H1 (cell line): ENCODE results near the gene TPPP2.

Experiments used
- CTCF ChIP-seq, 3 experiments: IDR thresholded peaks; 1 replicate in 2 of 3; 2 replicates in 1 of 3; pipeline versions ENCODE4 v1.5.1 to v1.6.1; 2011; ENCODE audit warnings: low read length in 3 of 3, mild to moderate bottlenecking in 3 of 3, inconsistent platforms in 2 of 3, low read depth in 1 of 3, moderate library complexity in 1 of 3; ENCODE audit not compliant: insufficient read depth in 1 of 3; ENCODE audit errors: control extremely low read depth in 1 of 3
- EZH2 ChIP-seq: fragments of 200-600 bp; sonication (generic); IDR thresholded peaks from 2 replicates; pipeline ENCODE4 v1.7.1; 2012; ENCODE audit warnings: low read depth, mild to moderate bottlenecking, moderate library complexity, low read length, inconsistent platforms; ENCODE audit not compliant: severe bottlenecking
- HDAC6 ChIP-seq: IDR thresholded peaks from one replicate; pipeline ENCODE4 v1.7.1; 2012; ENCODE audit warnings: low read depth, mild to moderate bottlenecking, inconsistent platforms, low read length, moderate library complexity
- JUND ChIP-seq: IDR thresholded peaks from 2 replicates; pipeline ENCODE4 v1.6.1; 2011; ENCODE audit warnings: mild to moderate bottlenecking, improper control_type of control experiment, low read length
- YY1 ChIP-seq: IDR thresholded peaks from 2 replicates; pipeline ENCODE4 v1.6.1; 2011; ENCODE audit warnings: low read depth, mild to moderate bottlenecking, low read length

GRCh38 chr14:21001218-21001617 is 28.8 kb upstream of the TPPP2 start:
- TF ChIP-seq EZH2 (no peak), JUND (no peak), CTCF (IDR thresholded peaks at IDR 0.05; ENCODE audit: control extremely low read depth in 1 of 3, insufficient read depth in 1 of 3, low read depth in 1 of 3, low read length in 3 of 3) (no peak), YY1 (no peak), HDAC6 (no peak)
